ENCODE measurements around the gene STRA8. TPM values are rescaled to one million over a fixed set of nuclear protein-coding genes. Genes with fewer than 3 reads are reported as not detected.

STRA8 gene
- total RNA-seq, 3 donors from 2014 or later (not counting 1 experiment from before 2014, with no cell fraction given): not detected

GRCh38 chr7:135194494-135195095 lies 39.0 kb upstream of the STRA8 start:
- TF ChIP-seq CTCF (IDR thresholded peaks at IDR 0.05): no peak
- peaks cover 64% of the 10 kb centered on the region for H3K36me3 ChIP-seq (ENCODE audit: control insufficient read depth, insufficient read depth, low read length)
- Mint-ChIP-seq H3K4me3 (no peak overlapping the region), H3K4me1 (peaks cover 0 to 4% of the 10 kb centered on the region in 2 donors), H3K9me3 (no peaks in the 10 kb centered on the region), H3K27ac (no peak overlapping the region), H3K27me3 (ENCODE audit: low read depth in 2 of 2) (no peaks in the 10 kb centered on the region), H3K36me3 (peaks cover 22% of the 10 kb centered on the region)
- no peak overlapping the region for H3K4me3 ChIP-seq (ENCODE audit: low read length)
- H3K4me1 ChIP-seq (ENCODE audit: control insufficient read depth, insufficient read depth, low read length): no peaks in the 10 kb centered on the region
- ATAC-seq (no peak), DNase-seq (no peak)
- no peaks in the 10 kb centered on the region for H3K9me3 ChIP-seq (ENCODE audit: control insufficient read depth, insufficient read depth, low read length)
- no peaks in the 10 kb centered on the region for H3K27me3 ChIP-seq (ENCODE audit: control insufficient read depth, insufficient read depth, low read length)
- intact Hi-C loops (cut with micrococcal nuclease): no loop called here
- 88% methylated on average over 12 of the region's 12 CpGs for WGBS (ENCODE audit: insufficient coverage)
- no peak overlapping the region for H3K27ac ChIP-seq (ENCODE audit: low read length)

GRCh38 chr7:135195156-135195555 lies 38.5 kb upstream of the STRA8 start:
- DNase-seq (no peak), ATAC-seq (no peak)
- Histone ChIP-seq H3K36me3 (ENCODE audit: control insufficient read depth, insufficient read depth, low read length) (peaks cover 66% of the 10 kb centered on the region), H3K27ac (ENCODE audit: low read length) (no peak overlapping the region), H3K4me3 (ENCODE audit: low read length) (no peak overlapping the region), H3K4me1 (ENCODE audit: control insufficient read depth, insufficient read depth, low read length) (no peaks in the 10 kb centered on the region), H3K27me3 (ENCODE audit: control insufficient read depth, insufficient read depth, low read length) (no peaks in the 10 kb centered on the region), H3K9me3 (ENCODE audit: control insufficient read depth, insufficient read depth, low read length) (no peaks in the 10 kb centered on the region)
- Mint-ChIP-seq H3K4me1 (peaks cover 0 to 4% of the 10 kb centered on the region in 2 donors), H3K4me3 (no peak overlapping the region), H3K9me3 (no peaks in the 10 kb centered on the region), H3K27me3 (ENCODE audit: low read depth in 2 of 2) (no peaks in the 10 kb centered on the region), H3K27ac (no peak overlapping the region), H3K36me3 (peaks cover 21% of the 10 kb centered on the region)
- TF ChIP-seq CTCF (IDR thresholded peaks at IDR 0.05): no peak
- intact Hi-C loops (cut with micrococcal nuclease): no loop called here
- WGBS (ENCODE audit: insufficient coverage): 92% methylated on average over 3 of the region's 4 CpGs

- no peak for DNase-seq
- no peaks in the 10 kb centered on the region for H3K4me1 ChIP-seq (ENCODE audit: control insufficient read depth, insufficient read depth, low read length)
- intact Hi-C loops (cut with micrococcal nuclease): no loop called here
- H3K27me3 ChIP-seq (ENCODE audit: control insufficient read depth, insufficient read depth, low read length): no peaks in the 10 kb centered on the region
- H3K36me3 Mint-ChIP-seq: peaks cover 13% of the 10 kb centered on the region
- H3K4me3 Mint-ChIP-seq: no peak overlapping the region
- no peak overlapping the region for H3K4me3 ChIP-seq (ENCODE audit: low read length)
- ATAC-seq: no peak
- WGBS (ENCODE audit: insufficient coverage): 96% methylated on average over 14 of the region's 14 CpGs
- no peaks in the 10 kb centered on the region for H3K4me1 Mint-ChIP-seq
- H3K27ac Mint-ChIP-seq: no peak overlapping the region
- H3K27ac ChIP-seq (ENCODE audit: low read length): no peak overlapping the region
- H3K27me3 Mint-ChIP-seq (ENCODE audit: low read depth in 2 of 2): no peaks in the 10 kb centered on the region
- H3K9me3 Mint-ChIP-seq: no peaks in the 10 kb centered on the region
- no peaks in the 10 kb centered on the region for H3K9me3 ChIP-seq (ENCODE audit: control insufficient read depth, insufficient read depth, low read length)
- H3K36me3 ChIP-seq (ENCODE audit: control insufficient read depth, insufficient read depth, low read length): peaks cover 66% of the 10 kb centered on the region
- TF ChIP-seq CTCF (IDR thresholded peaks at IDR 0.05): no peak
These were observed 37.5 kb upstream of the STRA8 start for GRCh38 chr7:135195968-135196629.

All from natural killer cell (primary cell).